GM19035 (cell line): Measurements from ENCODE around the gene USH1C.

Experiments
- ATAC-seq: cut with Tn5 transposase; IDR thresholded peaks from one replicate; pipeline ENCODE4 v1.9.1; 2021; ENCODE audit not compliant: unreplicated experiment

The USH1C gene

GRCh38 chr11:17508791-17509190 is 35.4 kb downstream of the USH1C start:
- ATAC-seq, result no peak

DNA sequence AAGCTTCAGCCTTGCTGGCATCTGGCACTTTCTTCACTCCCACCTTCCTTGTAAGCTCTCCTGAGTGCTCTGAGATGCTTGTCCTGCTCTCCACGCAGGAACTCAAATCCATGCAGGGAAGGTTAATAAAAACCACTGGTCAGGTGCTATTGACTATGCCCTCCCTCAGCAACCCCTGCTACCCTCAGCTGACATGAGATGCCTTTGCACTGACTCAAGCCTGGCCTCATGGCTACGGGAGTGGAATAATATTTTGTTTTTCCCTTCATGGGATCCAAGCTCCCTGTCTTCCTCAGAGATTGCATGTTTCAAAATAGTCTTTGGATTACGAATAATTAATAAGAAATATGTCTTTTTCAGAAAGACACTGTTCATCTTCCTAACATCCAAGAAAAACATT is 35.9 kb downstream of the USH1C start:
- ATAC-seq, result no peak

- no peak for ATAC-seq
These were observed 36.4 kb downstream of the USH1C start for GRCh38 chr11:17507773-17508172.

DNA sequence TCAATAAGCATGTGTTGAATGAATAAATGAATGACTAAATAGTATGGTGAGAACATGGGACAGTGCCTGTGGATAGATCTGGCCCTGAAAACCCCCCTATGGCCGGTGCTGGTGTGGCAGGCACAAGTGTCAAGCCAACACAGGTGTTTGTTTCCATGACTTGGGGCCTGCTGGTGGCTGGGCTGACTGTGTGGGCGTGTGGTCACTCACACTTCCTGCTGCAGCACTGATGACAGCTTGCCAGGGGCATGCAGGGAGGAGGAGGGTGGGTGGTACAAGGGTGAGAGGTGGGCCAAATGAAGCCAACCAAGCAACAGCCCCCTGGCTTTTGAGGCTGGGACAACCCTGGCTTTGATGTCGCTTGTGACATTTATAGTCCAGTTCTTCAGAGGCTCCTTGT is 37.3 kb downstream of the USH1C start:
- no peak for ATAC-seq

DNA sequence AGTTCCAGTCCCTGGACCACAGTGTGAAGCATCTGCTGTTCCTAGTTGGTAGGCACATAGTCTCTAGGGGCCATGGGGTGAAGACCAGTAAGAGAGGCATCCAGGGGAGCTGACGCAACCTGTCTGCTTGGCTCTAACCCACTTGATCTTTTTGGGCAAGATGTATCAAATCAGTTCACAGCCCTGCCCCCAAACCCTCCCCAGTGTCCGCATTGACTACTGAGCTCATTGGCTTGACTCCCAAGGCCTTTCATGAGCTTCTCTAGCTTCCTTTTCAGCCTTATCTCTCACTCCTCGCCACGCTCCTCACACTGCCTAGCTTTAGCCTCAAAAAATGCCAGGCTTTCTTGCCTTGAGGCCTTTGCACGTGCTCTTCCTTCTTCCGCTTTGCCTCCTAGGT is 37.9 kb downstream of the USH1C start:
- no peak for ATAC-seq

DNA sequence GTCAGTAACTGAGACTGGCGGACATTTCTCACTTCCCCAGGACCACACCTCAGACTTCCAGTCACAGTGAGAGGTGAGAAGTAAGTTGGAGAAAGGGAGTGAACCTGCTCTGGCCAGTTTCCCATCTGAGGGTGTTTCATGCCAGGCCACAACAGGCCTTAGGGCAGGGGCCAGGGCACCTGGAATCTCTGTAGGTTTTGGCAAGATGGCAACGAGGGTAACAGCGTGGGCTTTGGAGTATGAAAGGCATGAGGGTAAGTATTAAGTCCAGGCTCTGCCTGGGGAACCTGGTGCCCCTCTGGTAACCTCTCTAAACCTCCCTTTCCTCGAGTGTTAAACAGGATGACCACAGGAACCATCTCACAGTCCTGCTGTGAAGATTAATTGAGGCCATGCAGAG is 39.1 kb downstream of the USH1C start:
- ATAC-seq, result no peak

- peak; percentile 46 for ATAC-seq
These were observed 39.7 kb downstream of the USH1C start for GRCh38 chr11:17504330-17505107.

DNA sequence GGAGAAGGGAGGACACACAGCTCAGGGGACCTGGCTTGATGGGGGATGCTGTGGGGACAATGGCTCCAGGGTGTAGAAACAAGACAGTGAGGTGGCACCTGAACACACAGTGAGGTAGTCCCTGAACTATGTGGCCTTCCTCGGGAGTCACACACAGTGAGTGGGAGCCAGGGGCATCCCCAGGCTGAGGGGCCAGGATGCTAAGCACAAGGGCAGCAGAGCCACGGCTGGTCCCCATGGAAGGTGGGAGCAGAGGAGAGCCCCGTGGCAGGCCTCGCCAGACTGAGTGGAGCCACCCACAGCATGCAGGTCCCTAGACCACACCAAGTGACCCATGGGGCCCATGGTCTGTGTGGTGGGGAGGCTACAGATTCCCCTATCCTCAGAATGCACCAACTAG is 41.6 kb downstream of the USH1C start:
- ATAC-seq, result no peak

DNA sequence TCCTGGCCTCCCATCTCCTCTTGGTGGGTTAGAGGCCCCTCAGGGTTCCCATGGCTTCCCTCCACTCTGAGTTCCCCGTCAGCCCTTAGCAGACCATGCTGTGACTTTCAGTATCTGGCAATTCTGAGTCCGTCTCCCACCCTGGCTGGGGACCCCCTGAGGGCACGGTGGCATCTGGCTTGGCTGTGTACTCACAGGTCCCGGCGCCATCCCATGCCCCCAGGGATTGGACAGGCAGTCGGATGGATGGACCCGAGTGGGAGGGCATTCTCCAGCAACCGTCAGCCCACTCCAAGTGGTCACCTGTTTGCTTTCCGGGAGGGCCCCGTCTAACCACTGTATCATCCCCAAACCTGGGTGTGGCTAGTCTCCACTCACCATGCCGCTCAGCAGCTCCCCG is 43.5 kb downstream of the USH1C start:
- no peak for ATAC-seq

GRCh38 chr11:17498475-17498874 is 45.7 kb downstream of the USH1C start:
- ATAC-seq, result peak; percentile 80

- ATAC-seq, result no peak
These were observed 46.2 kb downstream of the USH1C start for GRCh38 chr11:17498058-17498457.

GRCh38 chr11:17496406-17496805 is 47.8 kb downstream of the USH1C start:
- ATAC-seq, result no peak

DNA sequence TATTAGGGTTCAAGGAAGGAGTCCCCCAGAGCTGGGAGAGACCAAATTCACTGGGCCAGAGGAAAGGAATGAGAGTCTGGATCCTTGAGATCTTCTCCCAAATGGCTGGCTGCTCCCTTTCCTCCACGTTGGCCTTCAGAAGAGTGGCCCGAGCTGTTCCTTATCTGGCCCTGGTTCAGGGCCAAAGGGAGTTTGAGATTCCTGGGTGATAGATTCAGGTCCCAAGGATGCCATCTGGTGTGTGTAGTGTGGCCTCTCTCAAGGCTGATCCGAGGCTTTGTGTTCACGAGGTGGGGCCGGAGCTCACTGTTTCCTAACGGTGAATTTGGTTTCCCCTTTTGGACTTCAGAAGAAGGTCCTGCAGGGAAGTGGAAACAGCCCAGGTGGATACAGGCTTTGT is 50.2 kb downstream of the USH1C start:
- ATAC-seq, result no peak

DNA sequence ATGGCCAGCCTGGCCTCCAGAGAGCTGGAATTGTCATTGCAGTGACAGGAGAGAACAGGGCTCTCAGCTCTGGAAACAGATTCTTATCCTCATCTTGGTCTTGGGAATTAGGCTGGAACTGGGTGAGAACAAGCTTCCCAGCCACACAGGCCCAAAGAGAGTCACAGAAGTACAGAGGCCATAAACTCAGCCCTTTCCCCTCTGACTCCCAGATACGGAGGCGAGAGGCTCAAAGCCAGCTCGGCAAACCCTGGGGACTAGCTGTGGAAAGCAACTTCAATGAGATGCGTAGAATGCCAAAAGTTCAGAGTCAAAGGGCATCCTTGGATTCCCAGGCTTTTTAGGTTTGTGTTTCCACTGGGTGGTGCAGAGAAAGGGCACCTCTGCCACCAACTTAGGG is 53.3 kb downstream of the USH1C start:
- no peak for ATAC-seq

DNA sequence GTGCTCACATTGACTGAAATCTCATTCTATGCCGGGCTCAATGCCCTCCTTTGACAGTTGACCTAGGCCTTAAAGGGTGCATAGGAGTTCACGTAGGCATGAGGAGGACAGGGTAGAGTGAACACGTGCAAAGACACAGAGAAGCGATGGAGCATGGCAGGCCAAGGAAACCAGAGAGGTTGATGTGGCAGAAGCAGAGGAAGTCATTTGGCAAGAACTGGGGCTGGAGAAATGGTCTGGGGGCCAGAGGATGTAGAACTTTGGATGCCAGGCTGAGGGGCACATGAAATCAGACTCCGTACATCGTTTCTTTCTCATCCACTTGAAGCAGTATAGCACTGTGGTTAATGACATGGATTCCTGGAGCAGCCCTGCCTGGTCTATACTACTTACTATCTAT is 54.0 kb downstream of the USH1C start:
- no peak for ATAC-seq

DNA sequence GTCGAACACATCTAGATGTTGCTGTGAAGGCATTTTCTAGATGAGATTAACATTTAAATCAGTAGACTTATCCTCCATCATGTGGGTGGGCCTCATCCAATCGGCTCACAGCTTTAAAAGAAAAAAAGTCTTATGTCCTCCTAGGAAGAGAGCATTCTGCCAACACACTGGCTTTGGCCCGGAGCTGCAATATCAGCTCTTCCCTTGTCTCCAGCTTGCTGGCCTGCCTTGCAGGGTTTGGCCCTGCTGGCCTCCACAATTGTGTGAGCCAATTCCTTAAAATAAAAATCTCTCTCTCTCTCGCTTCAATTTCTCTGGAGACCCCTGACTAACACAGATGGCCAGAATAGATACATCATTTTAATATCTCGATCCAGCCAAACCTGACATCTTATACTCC is 54.5 kb downstream of the USH1C start:
- ATAC-seq, result no peak

- ATAC-seq, result no peak
These were observed 55.7 kb downstream of the USH1C start for GRCh38 chr11:17488563-17488962.

- no peak for ATAC-seq
These were observed 57.6 kb downstream of the USH1C start for GRCh38 chr11:17486646-17487045.

DNA sequence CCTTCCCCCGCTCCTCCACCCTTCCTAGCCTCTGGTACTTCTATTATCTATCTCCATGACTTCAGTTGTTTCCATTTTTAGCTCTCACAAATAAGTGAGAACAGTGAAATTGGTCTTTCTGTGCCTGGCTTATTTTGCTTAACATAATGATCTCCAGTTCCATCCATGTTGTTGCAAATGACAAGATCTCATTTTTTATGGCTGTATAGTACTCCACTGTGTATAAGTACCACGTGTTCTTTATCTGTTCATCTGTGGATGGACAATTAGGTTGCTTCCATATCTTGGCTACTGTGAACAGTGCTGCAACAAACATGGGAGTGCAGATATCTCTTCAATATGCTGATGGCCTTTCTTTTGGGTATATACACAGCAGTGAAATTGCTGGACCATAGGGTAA is 60.7 kb downstream of the USH1C start:
- ATAC-seq, result no peak

DNA sequence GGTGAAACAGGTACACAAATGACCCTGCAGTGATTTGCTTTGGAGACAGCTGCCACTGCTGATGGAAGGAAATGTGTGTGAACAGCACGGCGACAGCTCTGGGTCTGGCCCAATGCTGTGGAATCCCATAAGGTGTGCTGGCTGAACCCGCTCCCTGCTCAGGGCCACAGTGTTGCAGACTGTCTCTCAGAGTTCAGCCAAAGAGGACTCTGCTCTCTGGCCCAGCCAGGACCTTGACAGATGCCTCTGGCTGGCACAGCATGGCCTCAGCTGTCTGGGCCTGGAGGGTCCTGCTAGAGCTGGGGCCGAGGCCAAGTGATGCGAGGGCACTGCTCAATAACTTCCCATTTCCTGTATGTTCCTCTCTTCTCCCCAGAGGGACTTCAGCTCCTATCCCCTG is 62.3 kb downstream of the USH1C start:
- ATAC-seq, result no peak

DNA sequence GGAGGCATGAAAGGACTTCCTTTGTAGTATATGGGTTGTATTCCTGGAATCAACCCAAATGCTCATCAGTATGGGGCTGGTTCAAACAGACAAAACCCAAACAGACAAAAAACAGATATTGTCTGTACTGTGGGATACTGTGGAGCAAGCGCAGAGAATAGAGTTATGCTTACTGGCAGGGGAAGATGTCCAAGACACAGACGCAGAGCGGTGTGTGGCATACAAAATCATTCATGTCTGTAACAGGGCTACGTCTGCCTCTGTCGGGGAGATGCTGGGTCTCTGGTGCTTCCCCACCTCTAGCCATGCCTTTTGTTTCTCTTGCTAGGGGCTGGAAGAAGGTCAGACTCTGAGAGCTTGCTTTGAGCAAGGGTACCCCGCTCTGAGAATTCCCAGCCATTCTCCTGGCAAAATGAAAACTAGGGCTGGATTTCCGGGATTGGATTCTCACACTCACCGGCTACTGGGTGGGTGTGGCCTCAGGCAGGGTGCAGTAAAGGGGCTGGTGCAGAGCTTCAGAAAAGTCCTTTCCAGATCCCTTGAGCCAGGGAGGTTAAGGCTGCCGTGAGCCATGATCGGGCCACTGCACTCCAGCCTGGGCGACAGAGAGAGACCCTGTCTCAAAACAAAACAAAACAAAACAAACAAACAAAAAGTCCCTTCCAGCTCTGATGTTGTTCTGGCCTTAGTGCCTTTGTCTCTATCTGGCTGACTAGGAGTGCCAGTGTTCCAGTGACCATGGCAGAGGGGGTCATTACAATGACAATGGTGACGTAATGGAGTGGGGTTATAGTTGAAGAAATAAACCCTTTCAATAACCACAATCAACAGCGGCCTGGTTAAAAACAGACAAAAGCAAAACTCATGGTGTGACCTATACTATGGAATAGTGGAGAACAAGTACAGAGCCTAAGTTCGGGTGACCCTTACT is 64.7 kb downstream of the USH1C start:
- ATAC-seq, result no peak

DNA sequence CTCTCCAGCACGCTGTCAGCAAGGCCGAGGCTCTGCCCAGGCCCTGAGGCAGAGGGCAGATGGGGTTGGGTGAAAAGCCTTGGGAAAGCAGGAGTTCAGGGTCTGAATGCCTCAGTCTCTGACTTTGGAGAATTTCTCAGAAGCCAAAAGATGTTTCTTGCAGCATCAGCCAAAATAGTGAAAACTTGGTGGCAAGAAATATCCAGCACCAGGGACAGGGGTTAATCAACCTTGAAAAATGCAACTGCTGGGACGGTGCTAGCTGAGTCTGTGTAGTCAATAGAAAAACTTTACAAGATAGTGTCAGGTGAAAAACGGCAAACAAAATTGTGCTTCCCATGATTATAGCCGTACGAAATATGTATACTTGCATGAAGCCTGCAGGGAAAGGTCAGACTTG is 66.1 kb downstream of the USH1C start:
- no peak for ATAC-seq
